GM12891 (cell line): ENCODE results near the gene AFAP1.

ENCODE experiments used
- DNase-seq: peaks from one replicate; pipeline ENCODE4 v3.0.0; 2011; ENCODE audit warnings: low spot score; ENCODE audit not compliant: insufficient read length
- FAIRE-seq: peaks from 2 replicates; lab custom pipeline; 2011; peaks lifted over from hg19 to GRCh38; lab: Jason Lieb, UNC
- PAX5 ChIP-seq: IDR thresholded peaks from 2 replicates; pipeline ENCODE4 v1.6.1; 2011; ENCODE audit warnings: low read length, moderate library complexity, mild to moderate bottlenecking; ENCODE audit not compliant: insufficient read depth, severe bottlenecking
- POLR2A ChIP-seq: IDR thresholded peaks from 2 replicates; pipeline ENCODE4 v1.6.1; 2011; ENCODE audit warnings: low read depth, low read length, control low read depth
- POLR2AphosphoS5 ChIP-seq: IDR thresholded peaks from 2 replicates; pipeline ENCODE4 v1.6.1; 2011; ENCODE audit warnings: low read depth, low read length, control low read depth
- POU2F2 ChIP-seq: IDR thresholded peaks from 2 replicates; pipeline ENCODE4 v1.6.1; 2011; ENCODE audit warnings: low read depth, mild to moderate bottlenecking, control low read depth, low read length, moderate library complexity
- SPI1 ChIP-seq: IDR thresholded peaks from 2 replicates; pipeline ENCODE4 v1.6.1; 2011; ENCODE audit warnings: low read depth, low read length, control low read depth
- TAF1 ChIP-seq: IDR thresholded peaks from 2 replicates; pipeline ENCODE4 v1.6.1; 2011; ENCODE audit warnings: low read depth, low read length, control low read depth

AFAP1 gene

GRCh38 chr4:7818399-7818911 is 121.2 kb downstream of the AFAP1 start:
- DNase-seq (no peak), FAIRE-seq (no peak)
- no peak for TF ChIP-seq POLR2A
- no peak for TF ChIP-seq TAF1
- TF ChIP-seq POLR2AphosphoS5 = no peak
- no peak for TF ChIP-seq POU2F2
- TF ChIP-seq SPI1 = no peak
- no peak for TF ChIP-seq PAX5

DNA sequence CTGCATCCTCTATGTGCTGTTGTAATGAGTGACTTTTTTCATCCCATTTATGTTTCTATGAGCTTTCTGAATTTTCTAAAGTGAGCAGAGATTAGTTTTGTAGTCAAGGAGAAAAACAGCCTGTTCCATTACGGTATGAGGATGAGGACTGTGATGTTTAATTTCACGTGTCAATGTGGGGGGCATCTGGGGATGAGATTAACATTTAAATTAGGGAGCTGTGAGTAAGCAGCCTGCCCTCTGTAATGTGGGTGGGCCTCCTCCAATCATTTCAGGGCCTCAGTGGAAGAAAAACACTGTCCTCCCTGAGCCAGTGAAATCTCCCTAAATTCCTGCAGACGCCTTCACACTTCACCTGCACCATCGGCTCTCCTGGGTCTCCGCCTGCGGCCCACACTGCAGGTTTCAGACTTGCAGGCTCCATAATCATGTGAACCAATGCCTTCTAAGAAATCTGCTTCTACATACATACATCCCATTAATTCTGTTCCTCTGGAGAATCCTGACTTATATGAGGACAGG is 121.7 kb downstream of the AFAP1 start:
- no peak for DNase-seq

GRCh38 chr4:7816771-7817170 is 122.9 kb downstream of the AFAP1 start:
- DNase-seq (no peak), FAIRE-seq (no peak)
- TF ChIP-seq SPI1 = no peak
- TF ChIP-seq TAF1 = no peak
- TF ChIP-seq POLR2AphosphoS5 = no peak
- TF ChIP-seq POLR2A = no peak
- no peak for TF ChIP-seq PAX5
- no peak for TF ChIP-seq POU2F2

More for the DNA sequence above, 121.7 kb downstream of the AFAP1 start:
- FAIRE-seq = no peak
- TF ChIP-seq TAF1 (no peak), POU2F2 (no peak), PAX5 (no peak), POLR2A (no peak), SPI1 (no peak), POLR2AphosphoS5 (no peak)

- DNase-seq (no peak), FAIRE-seq (no peak)
- TF ChIP-seq POLR2AphosphoS5 (no peak), POLR2A (no peak), POU2F2 (no peak), SPI1 (no peak)
Observed at GRCh38 chr4:7815981-7816380, 123.7 kb downstream of the AFAP1 start.

DNA sequence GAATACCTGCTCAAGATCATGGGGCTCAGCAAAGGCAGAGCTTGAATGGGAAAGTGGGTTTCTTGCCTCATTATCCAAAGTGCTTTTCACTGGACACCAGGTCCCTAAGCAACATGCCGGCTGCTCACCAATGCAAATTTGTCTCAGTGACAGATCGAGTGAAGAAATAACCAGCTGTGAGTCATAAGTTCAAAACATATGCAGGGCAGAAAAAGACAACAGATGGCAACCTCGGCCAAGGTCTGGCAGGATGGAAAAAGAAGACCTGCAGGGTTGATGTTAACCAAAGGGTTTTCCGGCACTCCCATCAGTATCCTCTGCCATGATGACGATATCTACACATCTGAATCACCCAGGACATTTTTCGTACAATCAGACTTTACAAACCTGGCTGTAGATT is 124.1 kb downstream of the AFAP1 start:
- FAIRE-seq (no peak), DNase-seq (no peak)

DNA sequence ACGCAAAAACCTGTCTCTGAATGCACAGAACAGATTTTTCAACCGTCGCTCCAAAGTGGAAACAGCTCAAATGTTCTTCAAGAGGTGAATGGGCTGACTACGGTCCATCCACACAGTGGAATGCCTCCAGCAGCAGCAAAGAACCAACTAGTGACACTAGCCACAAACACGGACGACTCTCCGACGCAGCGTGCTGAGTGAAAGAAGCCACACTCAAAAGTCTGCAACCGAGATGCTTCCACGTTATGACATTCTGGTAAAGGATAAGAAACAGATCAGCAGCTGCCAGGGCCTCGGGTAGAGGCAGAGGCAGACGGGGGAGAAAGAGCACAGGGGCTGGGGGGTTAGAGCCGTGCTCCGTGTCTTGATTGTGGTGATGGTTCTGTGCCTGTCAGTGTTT is 125.2 kb downstream of the AFAP1 start:
- DNase-seq (no peak), FAIRE-seq (no peak)
- TF ChIP-seq TAF1 (no peak), POU2F2 (no peak), SPI1 (no peak), POLR2AphosphoS5 (no peak), PAX5 (no peak), POLR2A (no peak)

More for the DNA sequence above, 124.1 kb downstream of the AFAP1 start:
- TF ChIP-seq TAF1 (no peak), POLR2AphosphoS5 (no peak)

GRCh38 chr4:7813674-7814073 is 126.0 kb downstream of the AFAP1 start:
- DNase-seq (no peak), FAIRE-seq (no peak)
- TF ChIP-seq POU2F2 (no peak), POLR2AphosphoS5 (no peak), PAX5 (no peak), SPI1 (no peak), POLR2A (no peak), TAF1 (no peak)

GRCh38 chr4:7812921-7813320 is 126.7 kb downstream of the AFAP1 start:
- TF ChIP-seq SPI1 = no peak
- no peak for TF ChIP-seq PAX5
- TF ChIP-seq POLR2A = no peak
- FAIRE-seq (no peak), DNase-seq (no peak)

DNA sequence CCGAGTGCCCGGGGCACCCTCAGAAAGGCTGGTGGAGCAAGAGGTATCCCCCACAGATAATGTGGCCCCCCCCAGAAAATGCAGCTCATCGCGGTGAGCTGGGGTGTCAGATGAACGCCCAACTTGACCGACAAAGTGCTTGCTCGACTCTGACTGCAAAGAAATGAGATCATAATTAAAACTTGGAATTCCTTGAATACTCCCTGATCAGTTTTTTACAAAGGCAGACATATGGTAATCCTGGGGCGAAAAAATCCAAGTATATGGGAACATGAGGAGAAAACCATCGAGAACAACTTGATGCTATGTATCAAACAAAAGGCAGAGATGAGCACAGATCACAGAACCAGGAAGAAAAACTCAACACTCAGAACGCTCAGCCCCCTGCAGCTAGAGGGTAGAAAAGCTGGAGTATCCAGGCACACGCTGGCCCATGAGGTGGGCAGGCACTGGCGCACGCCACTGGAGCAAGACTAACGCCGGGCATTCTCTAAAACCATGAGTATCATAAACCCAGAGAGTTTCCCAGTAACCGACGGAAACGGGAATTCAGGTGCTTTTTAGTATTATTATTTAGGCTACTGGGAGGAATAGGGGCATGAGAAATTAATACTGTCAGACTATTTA is 127.3 kb downstream of the AFAP1 start:
- TF ChIP-seq SPI1 (no peak), POLR2A (no peak), POLR2AphosphoS5 (no peak), PAX5 (no peak), TAF1 (no peak), POU2F2 (no peak)
- DNase-seq = no peak
- FAIRE-seq = no peak

DNA sequence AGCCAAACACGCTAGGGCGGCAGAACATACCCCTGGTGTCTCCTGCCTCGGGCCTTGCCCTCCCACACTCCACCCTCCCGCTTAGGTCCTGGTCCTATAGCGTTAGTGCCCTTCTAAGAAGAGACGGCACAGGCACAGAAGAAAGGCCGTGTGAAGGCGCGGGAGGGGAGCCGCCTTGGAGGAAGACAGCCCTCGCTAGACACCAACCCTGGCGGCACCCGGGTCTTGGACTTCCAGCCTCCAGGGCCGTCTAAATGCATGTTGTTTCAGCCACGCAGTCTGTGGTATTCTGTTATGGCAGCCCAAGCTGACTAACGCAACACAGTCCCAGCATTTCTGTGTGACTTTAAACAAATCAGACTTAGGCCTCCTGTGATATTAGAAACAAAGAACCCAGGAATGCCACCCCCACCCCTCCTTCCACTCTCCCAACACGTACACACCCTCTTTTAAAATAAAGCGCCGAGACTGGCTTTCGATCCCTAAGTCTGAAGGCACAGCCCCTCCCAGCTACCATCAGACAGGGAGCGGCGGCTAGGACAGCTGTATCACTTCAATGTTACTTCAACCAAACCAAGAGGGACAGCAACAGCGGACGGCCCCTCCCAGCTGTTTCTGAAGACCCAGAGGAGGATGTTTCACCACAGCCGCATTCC is 128.0 kb downstream of the AFAP1 start:
- FAIRE-seq = no peak
- no peak for DNase-seq
- TF ChIP-seq POLR2A (no peak), SPI1 (no peak), TAF1 (no peak), POLR2AphosphoS5 (no peak), PAX5 (no peak), POU2F2 (no peak)
